BLaER1 (cell line): ENCODE data around the gene RBMS2.
"Not testable (repeated sequence)": the region's sequence is repeated elsewhere in the genome, so short reads cannot be mapped to it uniquely, and the experiment has no call there.

Experiments
- H3K27ac ChIP-seq: shearing (Covaris generic); formaldehyde crosslinking; 2 replicates; pipeline ENCODE4 v1.8.1; 2022
- H3K27me3 ChIP-seq: shearing (Covaris generic); formaldehyde crosslinking; 2 replicates; pipeline ENCODE4 v1.8.1; 2022
- H3K36me3 ChIP-seq: shearing (Covaris generic); formaldehyde crosslinking; 2 replicates; pipeline ENCODE4 v1.8.1; 2022
- H3K4me1 ChIP-seq: shearing (Covaris generic); formaldehyde crosslinking; 2 replicates; pipeline ENCODE4 v1.8.1; 2022
- H3K4me2 ChIP-seq: shearing (Covaris generic); formaldehyde crosslinking; 2 replicates; pipeline ENCODE4 v1.8.1; 2022
- H3K4me3 ChIP-seq: shearing (Covaris generic); formaldehyde crosslinking; 2 replicates; pipeline ENCODE4 v1.8.1; 2022
- H3K9ac ChIP-seq: shearing (Covaris generic); formaldehyde crosslinking; 2 replicates; pipeline ENCODE4 v1.8.1; 2022
- H3K9me3 ChIP-seq: shearing (Covaris generic); formaldehyde crosslinking; 2 replicates; pipeline ENCODE4 v1.8.1; 2022
- H4K20me1 ChIP-seq: shearing (Covaris generic); formaldehyde crosslinking; 2 replicates; pipeline ENCODE4 v1.8.1; 2022
- Cebpa-rat ChIP-seq: shearing (Covaris generic); IDR thresholded peaks from 2 replicates; pipeline ENCODE4 v1.8.1; 2022

Gene RBMS2

DNA sequence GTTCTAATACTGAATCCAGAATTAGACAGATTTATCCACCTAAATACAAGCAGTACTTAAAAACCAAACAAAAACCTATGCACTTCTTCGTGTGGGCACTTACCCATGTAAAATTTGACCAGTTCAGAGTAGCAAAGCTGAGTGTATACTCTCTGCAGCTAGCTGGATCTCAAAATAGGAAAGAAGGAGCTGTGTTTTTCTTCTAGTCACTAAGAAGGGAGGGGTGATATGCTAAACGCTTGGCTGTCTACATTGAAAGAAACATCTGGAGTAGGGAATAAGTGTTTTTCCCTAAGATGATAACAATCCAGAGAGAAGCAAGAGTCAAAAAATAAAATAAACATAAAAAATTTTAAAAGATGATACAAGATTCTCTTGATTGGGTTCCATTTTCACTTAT is 20.0 kb downstream of the RBMS2 start:
- Histone ChIP-seq H4K20me1 (no peaks in the 10 kb centered on the region), H3K27ac (no peak overlapping the region)

DNA sequence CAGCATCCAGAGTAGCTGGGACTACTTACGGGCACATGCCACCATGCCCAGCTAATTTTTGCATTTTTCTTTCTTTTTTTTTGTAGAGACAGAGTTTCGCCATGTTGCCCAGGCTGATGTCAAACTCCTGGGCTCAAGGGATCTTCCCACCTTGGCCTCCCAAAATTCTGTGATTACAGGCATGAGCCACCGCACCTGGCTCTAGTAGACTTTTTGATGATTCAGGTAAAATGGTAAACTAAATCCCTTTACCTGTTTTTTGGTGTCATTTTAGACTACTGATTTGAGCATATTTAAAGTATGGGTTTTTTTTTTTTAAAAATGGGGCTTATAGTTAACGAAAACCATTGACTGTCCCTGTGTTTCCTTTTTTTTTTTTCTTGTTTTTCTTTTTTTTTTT is 20.5 kb downstream of the RBMS2 start:
- Histone ChIP-seq H3K4me2 (no peak overlapping the region), H3K9me3 (no peaks in the 10 kb centered on the region), H4K20me1 (no peaks in the 10 kb centered on the region), H3K4me1 (no peaks in the 10 kb centered on the region), H3K4me3 (no peak overlapping the region), H3K27me3 (no peaks in the 10 kb centered on the region), H3K36me3 (no peaks in the 10 kb centered on the region), H3K9ac (no peak overlapping the region), H3K27ac (no peak overlapping the region)
- no peak for TF ChIP-seq Cebpa-rat

More for the DNA sequence above, 20.0 kb downstream of the RBMS2 start:
- no peak overlapping the region for H3K4me2 ChIP-seq
- no peaks in the 10 kb centered on the region for H3K9me3 ChIP-seq
- no peaks in the 10 kb centered on the region for H3K36me3 ChIP-seq
- no peaks in the 10 kb centered on the region for H3K27me3 ChIP-seq
- H3K4me3 ChIP-seq: no peak overlapping the region
- no peak overlapping the region for H3K9ac ChIP-seq
- no peak for TF ChIP-seq Cebpa-rat
- no peaks in the 10 kb centered on the region for H3K4me1 ChIP-seq

DNA sequence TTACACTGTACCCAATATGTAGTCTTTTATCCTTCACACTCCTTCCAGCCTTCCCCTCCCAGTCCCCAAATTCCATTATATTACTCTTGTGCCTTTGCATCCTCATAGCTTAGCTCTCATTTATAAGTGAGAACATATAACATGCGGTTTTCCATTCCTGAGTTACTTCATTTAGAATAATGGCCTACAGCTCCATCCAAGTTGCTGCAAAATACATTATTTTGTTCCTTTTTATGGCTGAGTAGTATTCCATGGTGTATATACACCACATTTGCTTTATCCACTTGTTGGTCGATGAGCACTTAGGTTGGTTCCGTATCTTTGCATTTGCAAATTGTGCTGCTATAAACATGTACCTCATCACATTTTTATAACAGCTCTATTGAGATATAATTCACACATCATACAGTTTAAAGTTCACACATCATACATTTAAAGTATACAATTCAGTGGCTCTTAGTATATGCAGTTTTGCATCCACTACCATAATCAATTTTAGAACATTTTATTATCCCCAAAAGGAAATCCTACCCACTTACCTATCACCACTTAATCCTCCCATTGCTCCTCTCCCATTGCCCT is 23.5 kb downstream of the RBMS2 start:
- Histone ChIP-seq H3K4me3 (no peak overlapping the region), H3K9ac (no peak overlapping the region), H3K9me3 (no peaks in the 10 kb centered on the region), H3K27me3 (no peaks in the 10 kb centered on the region), H3K4me2 (no peak overlapping the region), H3K4me1 (no peaks in the 10 kb centered on the region), H3K36me3 (no peaks in the 10 kb centered on the region), H4K20me1 (no peaks in the 10 kb centered on the region), H3K27ac (no peak overlapping the region)
- no peak for TF ChIP-seq Cebpa-rat

DNA sequence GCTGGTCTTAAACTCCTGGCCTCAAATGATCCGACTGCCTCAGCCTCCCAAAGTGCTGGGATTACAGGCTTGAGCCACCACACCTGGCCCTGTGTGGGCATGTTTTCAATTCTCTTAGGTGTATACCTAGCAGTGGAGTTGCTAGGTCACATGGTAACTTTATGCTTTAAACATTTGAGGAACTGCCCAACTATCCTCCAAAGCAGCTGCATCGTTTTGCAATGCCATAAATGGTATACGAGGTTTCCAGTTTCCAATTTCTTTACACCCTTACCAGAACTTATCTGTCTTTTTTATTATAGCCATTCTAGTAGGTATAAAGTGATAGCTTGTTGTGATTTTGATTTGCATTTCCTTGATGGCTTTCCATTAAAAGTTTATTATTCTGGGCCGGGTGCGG is 25.1 kb downstream of the RBMS2 start:
- Histone ChIP-seq H3K4me1 (no peaks in the 10 kb centered on the region), H3K9ac (no peak overlapping the region), H4K20me1 (no peaks in the 10 kb centered on the region), H3K9me3 (no peaks in the 10 kb centered on the region), H3K4me2 (no peak overlapping the region), H3K27me3 (no peaks in the 10 kb centered on the region), H3K27ac (no peak overlapping the region), H3K36me3 (no peaks in the 10 kb centered on the region), H3K4me3 (no peak overlapping the region)
- TF ChIP-seq Cebpa-rat: no peak

DNA sequence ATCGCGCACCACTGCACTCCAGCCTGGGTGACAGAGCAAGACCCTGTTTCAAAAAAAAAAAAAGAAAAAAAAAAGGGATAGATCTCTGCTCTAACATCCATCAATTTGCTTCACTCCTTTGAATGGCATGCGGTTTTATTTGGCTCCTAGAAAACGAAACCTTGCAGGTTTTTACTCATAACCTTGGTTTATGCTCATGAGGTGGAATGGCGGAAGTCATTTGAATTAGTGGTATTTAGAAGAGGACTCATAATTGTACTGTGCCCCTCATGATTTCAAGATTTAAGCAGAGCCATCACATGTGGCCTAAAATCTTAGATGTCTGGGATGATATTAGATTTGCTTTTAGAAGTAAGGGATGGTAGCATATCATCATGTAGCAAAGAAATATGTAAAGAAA is 29.4 kb downstream of the RBMS2 start:
- Histone ChIP-seq H3K27ac (no peak overlapping the region), H3K9me3 (no peaks in the 10 kb centered on the region), H3K4me2 (no peak overlapping the region), H3K4me1 (no peaks in the 10 kb centered on the region), H3K27me3 (no peaks in the 10 kb centered on the region), H3K4me3 (no peak overlapping the region), H4K20me1 (no peaks in the 10 kb centered on the region), H3K36me3 (no peaks in the 10 kb centered on the region), H3K9ac (no peak overlapping the region)
- TF ChIP-seq Cebpa-rat: no peak

DNA sequence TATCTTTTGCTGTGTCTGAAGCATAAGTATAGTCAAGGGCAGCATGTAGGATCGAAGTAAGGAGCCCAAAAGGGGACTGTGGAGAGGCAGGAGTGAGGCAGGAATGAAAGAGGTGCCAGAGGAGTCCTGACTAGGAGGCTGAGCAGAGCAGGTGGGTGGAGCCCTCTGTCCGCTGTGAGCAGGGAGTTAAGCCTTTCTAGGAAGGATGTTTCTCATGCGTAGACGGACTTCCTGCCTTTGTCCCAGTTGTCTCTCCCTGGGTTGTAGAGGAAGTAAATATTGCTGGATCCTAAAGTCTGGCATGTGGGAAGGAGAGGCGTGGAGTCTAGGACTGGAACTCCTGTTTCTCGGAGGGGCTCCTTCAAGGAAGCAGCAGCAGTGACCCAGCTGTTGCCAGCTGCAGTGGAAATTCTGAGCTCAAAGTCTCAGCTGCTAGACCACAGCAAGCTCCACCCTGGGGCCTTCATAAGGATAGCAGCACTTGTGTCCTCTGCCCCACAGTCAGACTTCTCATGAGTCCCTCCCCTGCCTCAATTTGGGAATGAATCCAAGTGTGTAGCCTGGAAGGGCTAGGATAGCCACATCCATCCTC is 44.0 kb downstream of the RBMS2 start:
- H3K4me3 ChIP-seq: 0 out of 2 replicates have a peak overlapping the region, but pooled peaks have one; percentile 26
- H4K20me1 ChIP-seq: no peaks in the 10 kb centered on the region
- H3K4me2 ChIP-seq: peak overlapping the region; percentile 73
- TF ChIP-seq Cebpa-rat: no peak
- no peaks in the 10 kb centered on the region for H3K27me3 ChIP-seq
- 0 out of 2 replicates have a peak, but pooled peaks cover 3% of the 10 kb centered on the region for H3K36me3 ChIP-seq
- H3K9me3 ChIP-seq: no peaks in the 10 kb centered on the region
- H3K27ac ChIP-seq: peak overlapping the region; percentile 36
- peak overlapping the region; percentile 0; the same call in 1 of the 2 replicates for H3K9ac ChIP-seq
- peaks cover 24% of the 10 kb centered on the region for H3K4me1 ChIP-seq

DNA sequence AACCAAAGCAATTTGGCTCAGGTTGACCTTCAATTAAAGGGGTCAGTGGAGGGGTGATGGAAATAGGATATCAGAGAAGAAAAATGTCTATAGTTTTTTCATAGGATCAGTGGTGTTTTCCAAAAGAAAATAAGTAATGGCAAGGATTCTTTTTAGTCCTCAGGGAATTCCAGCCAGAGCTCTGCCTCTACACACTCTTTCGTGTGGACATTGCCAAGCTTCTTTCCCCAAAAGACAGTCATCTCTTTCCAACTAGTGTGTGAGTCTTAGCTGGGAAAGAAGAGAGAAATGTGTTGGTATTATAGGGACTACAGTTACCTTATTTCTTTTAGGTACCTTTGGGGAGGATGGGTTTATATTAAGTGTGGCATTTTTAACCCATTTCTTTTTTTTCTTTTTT is 46.5 kb downstream of the RBMS2 start:
- no peak overlapping the region for H3K9ac ChIP-seq
- H3K27ac ChIP-seq: no peak overlapping the region
- TF ChIP-seq Cebpa-rat: no peak
- H3K36me3 ChIP-seq: 0 out of 2 replicates have a peak, but pooled peaks cover 3% of the 10 kb centered on the region
- H3K4me2 ChIP-seq: no peak overlapping the region
- H4K20me1 ChIP-seq: no peaks in the 10 kb centered on the region
- H3K27me3 ChIP-seq: no peaks in the 10 kb centered on the region
- no peak overlapping the region for H3K4me3 ChIP-seq
- H3K9me3 ChIP-seq: no peaks in the 10 kb centered on the region
- peaks cover 24% of the 10 kb centered on the region for H3K4me1 ChIP-seq

DNA sequence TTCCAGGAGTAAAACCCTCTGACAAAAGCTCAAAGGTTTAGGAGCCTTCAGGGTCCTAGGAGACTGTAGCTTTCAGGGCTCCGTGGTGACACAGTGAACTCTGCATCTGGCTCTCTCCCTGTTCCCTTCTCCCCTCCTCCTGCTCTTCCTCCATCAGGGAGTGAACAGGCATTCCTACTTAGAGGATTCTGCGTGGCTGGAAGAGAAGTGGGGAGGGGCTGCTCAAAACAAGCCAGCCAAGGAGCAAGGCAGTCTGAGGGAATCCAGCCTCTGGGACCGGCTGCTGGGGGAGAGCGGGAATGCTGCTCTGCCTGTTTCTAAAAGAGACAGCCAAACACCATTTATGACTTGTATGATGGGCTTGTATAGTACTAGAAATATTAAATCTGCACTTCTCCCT is 49.5 kb downstream of the RBMS2 start:
- no peak for TF ChIP-seq Cebpa-rat
- no peak overlapping the region for H3K4me3 ChIP-seq
- H3K27me3 ChIP-seq: no peaks in the 10 kb centered on the region
- no peak overlapping the region for H3K9ac ChIP-seq
- H3K4me1 ChIP-seq: peaks cover 13% of the 10 kb centered on the region
- no peaks in the 10 kb centered on the region for H3K36me3 ChIP-seq
- no peak overlapping the region for H3K27ac ChIP-seq
- H3K4me2 ChIP-seq: no peak overlapping the region
- H4K20me1 ChIP-seq: no peaks in the 10 kb centered on the region
- H3K9me3 ChIP-seq: no peaks in the 10 kb centered on the region

DNA sequence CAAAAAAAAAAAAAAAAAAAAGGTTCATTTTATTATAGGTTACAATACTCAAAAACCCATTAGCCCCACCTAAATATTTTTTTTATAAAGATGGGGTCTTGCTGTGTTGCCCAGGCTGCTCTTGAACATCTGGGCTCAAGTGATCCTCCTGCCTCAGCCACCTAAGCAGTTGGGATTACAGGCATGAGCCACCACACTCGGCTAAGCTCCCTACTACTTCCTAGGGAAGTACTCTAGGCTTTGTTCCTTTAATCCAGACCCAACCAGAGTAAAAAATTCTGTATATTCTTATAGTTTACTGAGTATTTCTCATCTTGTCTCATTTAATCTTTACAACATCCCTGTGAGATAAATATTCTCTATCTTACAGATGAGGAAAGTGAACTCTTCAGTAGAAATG is 50.7 kb downstream of the RBMS2 start:
- Histone ChIP-seq H3K36me3 (no peaks in the 10 kb centered on the region), H3K27me3 (no peaks in the 10 kb centered on the region), H3K27ac (no peak overlapping the region), H3K9me3 (no peaks in the 10 kb centered on the region), H3K9ac (no peak overlapping the region), H4K20me1 (no peaks in the 10 kb centered on the region), H3K4me2 (no peak overlapping the region), H3K4me3 (no peak overlapping the region), H3K4me1 (peaks cover 10% of the 10 kb centered on the region)
- TF ChIP-seq Cebpa-rat: no peak

DNA sequence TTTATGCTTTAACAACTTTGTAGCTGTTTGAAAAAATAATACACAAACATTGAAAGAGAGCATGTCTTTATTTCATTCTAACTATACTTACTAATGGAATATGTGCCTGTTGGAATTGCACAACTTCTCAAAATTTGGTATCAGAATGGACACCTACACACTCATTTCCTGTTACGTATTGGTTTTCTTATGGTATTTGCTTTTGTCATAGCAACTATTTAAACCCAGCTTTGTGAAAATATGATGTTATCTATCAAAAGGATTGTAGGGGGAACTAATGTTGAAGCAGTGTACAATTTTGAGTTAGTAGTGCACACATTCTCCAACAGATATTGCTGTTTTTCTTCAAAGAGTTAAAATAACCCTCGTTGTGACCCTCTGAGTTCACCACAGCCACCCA is 52.6 kb downstream of the RBMS2 start:
- no peak; the same call in 1 of the 2 replicates for TF ChIP-seq Cebpa-rat
- Histone ChIP-seq H3K4me2 (no peak overlapping the region), H3K27me3 (no peaks in the 10 kb centered on the region), H4K20me1 (no peaks in the 10 kb centered on the region), H3K4me3 (no peak overlapping the region), H3K9me3 (no peaks in the 10 kb centered on the region), H3K36me3 (no peaks in the 10 kb centered on the region), H3K9ac (no peak overlapping the region), H3K27ac (no peak overlapping the region), H3K4me1 (peaks cover 10% of the 10 kb centered on the region)

DNA sequence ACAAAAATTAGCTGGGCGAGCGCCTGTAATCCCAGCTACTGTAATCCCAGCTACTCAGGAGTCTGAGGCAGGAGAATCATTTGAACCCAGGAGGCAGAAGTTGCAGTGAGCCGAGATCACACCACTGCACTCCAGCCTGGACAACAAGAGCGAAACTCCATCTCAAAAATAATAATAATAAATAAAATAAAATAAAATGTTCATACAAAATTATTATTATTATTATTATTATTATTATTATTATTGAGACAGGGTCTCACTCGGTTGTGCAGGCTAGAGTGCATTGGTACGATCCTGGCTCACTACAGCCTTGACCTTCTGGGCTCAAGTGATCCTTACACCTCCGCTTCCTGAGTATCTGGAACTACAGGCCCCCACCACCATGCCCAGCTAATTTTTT is 55.6 kb downstream of the RBMS2 start:
- not testable (repeated sequence) for H3K9ac ChIP-seq, H4K20me1 ChIP-seq, H3K4me3 ChIP-seq, H3K36me3 ChIP-seq, H3K4me2 ChIP-seq, H3K27ac ChIP-seq, H3K27me3 ChIP-seq, H3K9me3 ChIP-seq
- peaks cover 11% of the 10 kb centered on the region for H3K4me1 ChIP-seq
